Mesodermal cell (in vitro differentiated cells): ENCODE measurements around the gene KIF1A.

Source experiments
- H3K27ac ChIP-seq: 2 replicates; pipeline ENCODE4 v1.7.0; 2013; ENCODE audit warnings: mild to moderate bottlenecking, low read depth, low read length, moderate library complexity; ENCODE audit not compliant: severe bottlenecking
- H3K36me3 ChIP-seq: 2 replicates; pipeline ENCODE4 v1.7.1; 2013; ENCODE audit warnings: mild to moderate bottlenecking, low read length, moderate library complexity; ENCODE audit not compliant: control insufficient read depth, insufficient read depth
- H3K4me1 ChIP-seq: one replicate; pipeline ENCODE4 v1.7.1; 2013; ENCODE audit warnings: mild to moderate bottlenecking, low read length; ENCODE audit not compliant: insufficient read depth, control insufficient read depth, poor library complexity, severe bottlenecking
- H3K4me3 ChIP-seq: 2 replicates; pipeline ENCODE4 v1.7.0; 2013; ENCODE audit warnings: low read length, control low read depth, mild to moderate bottlenecking; ENCODE audit not compliant: insufficient read depth, poor library complexity, severe bottlenecking; ENCODE audit errors: extremely low read depth
- H3K9me3 ChIP-seq: 2 replicates; pipeline ENCODE4 v1.7.1; 2013; ENCODE audit warnings: mild to moderate bottlenecking, low read length, moderate library complexity; ENCODE audit not compliant: control insufficient read depth
- WGBS, 2 experiments: methylation state at CpG; one replicate each; pipeline ENCODE4 v1.1.5; 2013; ENCODE audit warnings: missing lambda C conversion rate in 2 of 2; ENCODE audit not compliant: insufficient coverage in 2 of 2; 5-methylcytosine and 5-hydroxymethylcytosine counted together

KIF1A gene

GRCh38 chr2:240736281-240737250 lies 83.5 kb downstream of the KIF1A start:
- Histone ChIP-seq H3K4me1 (no peaks in the 10 kb centered on the region), H3K4me3 (no peak overlapping the region), H3K36me3 (no peaks in the 10 kb centered on the region), H3K27ac (no peak overlapping the region), H3K9me3 (no peaks in the 10 kb centered on the region)
- WGBS, 2 experiments: 88 to 90% methylated on average over 29 to 32 of the region's 35 CpGs

- no peaks in the 10 kb centered on the region for H3K4me1 ChIP-seq
- H3K4me3 ChIP-seq: no peak overlapping the region
- H3K27ac ChIP-seq: no peak overlapping the region
- 82 to 88% methylated on average over 5 to 8 of the region's 10 CpGs for WGBS, 2 experiments
- H3K36me3 ChIP-seq: no peaks in the 10 kb centered on the region
- no peaks in the 10 kb centered on the region for H3K9me3 ChIP-seq
Measured at GRCh38 chr2:240735476-240735875, 84.5 kb downstream of the KIF1A start.

- H3K4me1 ChIP-seq: no peaks in the 10 kb centered on the region
- whole genome bisulfite sequencing, 2 experiments: 96 to 98% methylated on average over 12 to 17 of the region's 17 CpGs
- no peak overlapping the region for H3K4me3 ChIP-seq
- H3K9me3 ChIP-seq: no peaks in the 10 kb centered on the region
- no peaks in the 10 kb centered on the region for H3K36me3 ChIP-seq
- H3K27ac ChIP-seq: no peak overlapping the region
Measured at GRCh38 chr2:240734756-240735155, 85.3 kb downstream of the KIF1A start.

- H3K27ac ChIP-seq: no peak overlapping the region
- H3K4me1 ChIP-seq: no peaks in the 10 kb centered on the region
- no peaks in the 10 kb centered on the region for H3K36me3 ChIP-seq
- H3K4me3 ChIP-seq: no peak overlapping the region
- whole genome bisulfite sequencing, 2 experiments: 87 to 91% methylated on average over 20 to 21 of the region's 24 CpGs
- H3K9me3 ChIP-seq: no peaks in the 10 kb centered on the region
Measured at GRCh38 chr2:240733803-240734495, 86.1 kb downstream of the KIF1A start.

GRCh38 chr2:240732911-240733622 lies 87.0 kb downstream of the KIF1A start:
- Histone ChIP-seq H3K9me3 (no peaks in the 10 kb centered on the region), H3K27ac (no peak overlapping the region), H3K4me1 (no peaks in the 10 kb centered on the region), H3K4me3 (no peak overlapping the region), H3K36me3 (no peaks in the 10 kb centered on the region)
- 95% methylated on average over 8 to 10 of the region's 10 CpGs for WGBS, 2 experiments

- Histone ChIP-seq H3K9me3 (no peaks in the 10 kb centered on the region), H3K27ac (no peak overlapping the region), H3K4me3 (no peak overlapping the region), H3K4me1 (no peaks in the 10 kb centered on the region), H3K36me3 (no peaks in the 10 kb centered on the region)
- 90 to 92% methylated on average over 5 of the region's 5 CpGs for WGBS, 2 experiments
Measured at GRCh38 chr2:240732184-240732583, 87.8 kb downstream of the KIF1A start.

GRCh38 chr2:240731178-240731545 lies 88.9 kb downstream of the KIF1A start:
- no peaks in the 10 kb centered on the region for H3K36me3 ChIP-seq
- H3K27ac ChIP-seq: no peak overlapping the region
- H3K4me1 ChIP-seq: no peaks in the 10 kb centered on the region
- H3K9me3 ChIP-seq: no peaks in the 10 kb centered on the region
- H3K4me3 ChIP-seq: no peak overlapping the region
- 91 to 94% methylated on average over 9 of the region's 9 CpGs for WGBS, 2 experiments

GRCh38 chr2:240730501-240731177 lies 89.4 kb downstream of the KIF1A start:
- no peak overlapping the region for H3K27ac ChIP-seq
- 93 to 95% methylated on average over 10 of the region's 10 CpGs for WGBS, 2 experiments
- H3K4me1 ChIP-seq: no peaks in the 10 kb centered on the region
- no peak overlapping the region for H3K4me3 ChIP-seq
- no peaks in the 10 kb centered on the region for H3K36me3 ChIP-seq
- H3K9me3 ChIP-seq: no peaks in the 10 kb centered on the region

- no peaks in the 10 kb centered on the region for H3K4me1 ChIP-seq
- H3K36me3 ChIP-seq: no peaks in the 10 kb centered on the region
- H3K27ac ChIP-seq: no peak overlapping the region
- 86 to 89% methylated on average over 7 of the region's 7 CpGs for WGBS, 2 experiments
- H3K4me3 ChIP-seq: no peak overlapping the region
- no peaks in the 10 kb centered on the region for H3K9me3 ChIP-seq
Measured at GRCh38 chr2:240728827-240729226, 91.2 kb downstream of the KIF1A start.

GRCh38 chr2:240728361-240728760 lies 91.7 kb downstream of the KIF1A start:
- Histone ChIP-seq H3K27ac (no peak overlapping the region), H3K36me3 (no peaks in the 10 kb centered on the region), H3K9me3 (no peaks in the 10 kb centered on the region), H3K4me1 (no peaks in the 10 kb centered on the region), H3K4me3 (no peak overlapping the region)
- WGBS, 2 experiments: 90 to 97% methylated on average over 10 of the region's 10 CpGs
